SH-SY5Y (cell line): ENCODE results near the gene TOGARAM1.
A peak's percentile ranks its signal among the peaks of the same experiment; 100 is the strongest.

ENCODE experiments used
- GATA2 ChIP-seq: IDR thresholded peaks from 2 replicates; pipeline ENCODE4 v1.6.1; 2011; ENCODE audit warnings: mild to moderate bottlenecking, low read depth, low read length
- GATA3 ChIP-seq: IDR thresholded peaks from 2 replicates; pipeline ENCODE4 v1.6.1; 2011; ENCODE audit warnings: low read depth, mild to moderate bottlenecking, low read length, moderate library complexity

Gene TOGARAM1

GRCh38 chr14:44956866-44957265 is 5.1 kb upstream of the TOGARAM1 start:
- TF ChIP-seq GATA2 (no peak), GATA3 (no peak)

- no peak for TF ChIP-seq GATA2
- TF ChIP-seq GATA3 = no peak
Observed at GRCh38 chr14:44959538-44959937, 2.5 kb upstream of the TOGARAM1 start.

GRCh38 chr14:44960146-44960545 is 1.8 kb upstream of the TOGARAM1 start:
- TF ChIP-seq GATA3 = no peak
- no peak for TF ChIP-seq GATA2

GRCh38 chr14:44960646-44961045 is 1.3 kb upstream of the TOGARAM1 start:
- no peak for TF ChIP-seq GATA2
- TF ChIP-seq GATA3 = no peak

GRCh38 chr14:44961151-44961553 is 838 bp upstream of the TOGARAM1 start:
- no peak for TF ChIP-seq GATA2

- no peak for TF ChIP-seq GATA3
- TF ChIP-seq GATA2 = no peak
Observed at GRCh38 chr14:44962334-44963043, 499 bp downstream of the TOGARAM1 start.

GRCh38 chr14:44963044-44963528 is 1.1 kb downstream of the TOGARAM1 start:
- no peak for TF ChIP-seq GATA3
- no peak for TF ChIP-seq GATA2

- no peak for TF ChIP-seq GATA2
- no peak for TF ChIP-seq GATA3
Observed at GRCh38 chr14:44963775-44964380, 1.9 kb downstream of the TOGARAM1 start.

- no peak for TF ChIP-seq GATA2
- TF ChIP-seq GATA3 = no peak
Observed at GRCh38 chr14:44966601-44967336, 4.8 kb downstream of the TOGARAM1 start.

GRCh38 chr14:44968714-44969113 is 6.7 kb downstream of the TOGARAM1 start:
- TF ChIP-seq GATA3 = no peak
- TF ChIP-seq GATA2 = no peak

GRCh38 chr14:44970907-44971306 is 8.9 kb downstream of the TOGARAM1 start:
- TF ChIP-seq GATA2 = no peak

- TF ChIP-seq GATA3 (no peak), GATA2 (no peak)
Observed at GRCh38 chr14:44971459-44971858, 9.5 kb downstream of the TOGARAM1 start.

GRCh38 chr14:44979273-44979672 is 17.3 kb downstream of the TOGARAM1 start:
- TF ChIP-seq GATA2 (no peak), GATA3 (no peak)

GRCh38 chr14:44979740-44980356 is 17.9 kb downstream of the TOGARAM1 start:
- TF ChIP-seq GATA3 (no peak), GATA2 (peak; percentile 23; the same call in 1 of the 2 replicates)

GRCh38 chr14:44981198-44981597 is 19.2 kb downstream of the TOGARAM1 start:
- no peak for TF ChIP-seq GATA3
- no peak for TF ChIP-seq GATA2

GRCh38 chr14:44982594-44982993 is 20.6 kb downstream of the TOGARAM1 start:
- no peak for TF ChIP-seq GATA2

- TF ChIP-seq GATA3 (no peak), GATA2 (no peak)
Observed at GRCh38 chr14:44988694-44989093, 26.7 kb downstream of the TOGARAM1 start.
